Neural cell (in vitro differentiated cells): ENCODE data around the gene ATP6V1F.

ENCODE experiments used
- EP300 ChIP-seq: fragments of 450-650 bp; conservative IDR thresholded peaks from 2 replicates; pipeline ENCODE4 v1.6.1; 2014; ENCODE audit warnings: antibody characterized with exemption, mild to moderate bottlenecking, moderate library complexity; ENCODE audit not compliant: poor library complexity, severe bottlenecking
- EZH2 ChIP-seq: fragments of 200-600, 300-800 bp; shearing (Covaris generic), sonication (generic); IDR thresholded peaks from 2 replicates; pipeline ENCODE4 v1.6.1; 2014; ENCODE audit warnings: antibody characterized with exemption, low read length, borderline replicate concordance, mild to moderate bottlenecking; ENCODE audit not compliant: insufficient read depth, poor library complexity, severe bottlenecking
- POLR2AphosphoS5 ChIP-seq: IDR thresholded peaks from 2 replicates; pipeline ENCODE4 v1.6.1; 2012
- RAD21 ChIP-seq: fragments of 450-650 bp; conservative IDR thresholded peaks from 2 replicates; pipeline ENCODE4 v1.6.1; 2014; ENCODE audit warnings: antibody characterized with exemption, mild to moderate bottlenecking, moderate library complexity
- SMC3 ChIP-seq: fragments of 450-650 bp; conservative IDR thresholded peaks from 2 replicates; pipeline ENCODE4 v1.6.1; 2014; ENCODE audit warnings: antibody characterized with exemption, mild to moderate bottlenecking, moderate library complexity; ENCODE audit not compliant: poor library complexity
- TF ChIP-seq, protein P1 (sequence below): fragments of 450-650 bp; IDR thresholded peaks from 2 replicates; pipeline ENCODE4 v1.5.1; 2014; ENCODE audit warnings: antibody characterized with exemption, mild to moderate bottlenecking, moderate library complexity; ENCODE audit not compliant: poor library complexity, severe bottlenecking
- TF ChIP-seq, protein P2 (sequence below): IDR thresholded peaks from 2 replicates; pipeline ENCODE4 v1.6.1; 2012; ENCODE audit warnings: borderline replicate concordance

DNA sequence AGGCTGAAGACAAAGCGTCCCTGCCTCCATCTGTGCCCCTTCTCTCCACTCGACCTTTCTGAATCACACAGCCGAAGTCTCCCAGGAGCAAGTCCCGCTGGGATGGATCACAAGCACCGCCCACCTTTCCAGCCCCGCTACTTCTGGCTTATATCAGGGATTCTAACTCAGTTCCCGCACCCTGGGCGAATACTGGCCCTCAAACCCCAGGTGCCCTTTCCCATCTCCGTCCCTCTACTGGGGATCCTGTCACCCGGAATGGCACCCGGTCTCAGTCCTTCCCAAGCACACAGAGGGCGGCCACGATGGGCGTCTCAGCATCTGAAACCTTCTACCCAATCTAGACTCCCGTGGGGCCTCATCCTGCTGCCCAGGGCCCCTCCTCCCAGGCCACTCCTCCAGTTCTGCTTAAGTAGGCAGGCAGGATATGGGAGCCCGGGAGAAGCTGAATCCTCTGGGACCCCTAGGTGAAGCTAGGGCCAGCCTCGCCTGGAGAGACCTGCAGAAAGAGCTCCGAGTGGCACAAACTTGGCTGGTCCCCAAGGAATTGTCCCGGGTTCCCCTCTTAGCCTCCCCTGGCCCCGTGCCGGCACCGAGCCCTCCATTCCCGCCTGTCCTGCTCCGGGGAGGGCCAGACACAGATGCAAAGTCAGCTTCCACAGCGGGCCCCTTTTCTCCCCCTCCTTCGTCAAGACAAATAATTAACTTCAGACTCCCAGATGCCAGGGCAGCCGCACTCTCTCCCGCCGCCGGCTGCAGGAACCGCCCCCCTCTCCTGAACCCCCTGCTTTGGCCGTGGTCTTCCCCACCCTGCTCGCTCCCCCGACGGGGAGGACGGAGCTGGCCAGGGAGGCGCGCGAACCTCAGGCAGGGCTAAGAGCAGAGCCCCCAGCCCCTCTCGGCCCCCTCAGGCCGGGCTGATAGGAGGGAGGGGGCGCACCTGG is 47.2 kb downstream of the ATP6V1F start:
- no peak for TF ChIP-seq SMC3
- TF ChIP-seq, protein P1, sequence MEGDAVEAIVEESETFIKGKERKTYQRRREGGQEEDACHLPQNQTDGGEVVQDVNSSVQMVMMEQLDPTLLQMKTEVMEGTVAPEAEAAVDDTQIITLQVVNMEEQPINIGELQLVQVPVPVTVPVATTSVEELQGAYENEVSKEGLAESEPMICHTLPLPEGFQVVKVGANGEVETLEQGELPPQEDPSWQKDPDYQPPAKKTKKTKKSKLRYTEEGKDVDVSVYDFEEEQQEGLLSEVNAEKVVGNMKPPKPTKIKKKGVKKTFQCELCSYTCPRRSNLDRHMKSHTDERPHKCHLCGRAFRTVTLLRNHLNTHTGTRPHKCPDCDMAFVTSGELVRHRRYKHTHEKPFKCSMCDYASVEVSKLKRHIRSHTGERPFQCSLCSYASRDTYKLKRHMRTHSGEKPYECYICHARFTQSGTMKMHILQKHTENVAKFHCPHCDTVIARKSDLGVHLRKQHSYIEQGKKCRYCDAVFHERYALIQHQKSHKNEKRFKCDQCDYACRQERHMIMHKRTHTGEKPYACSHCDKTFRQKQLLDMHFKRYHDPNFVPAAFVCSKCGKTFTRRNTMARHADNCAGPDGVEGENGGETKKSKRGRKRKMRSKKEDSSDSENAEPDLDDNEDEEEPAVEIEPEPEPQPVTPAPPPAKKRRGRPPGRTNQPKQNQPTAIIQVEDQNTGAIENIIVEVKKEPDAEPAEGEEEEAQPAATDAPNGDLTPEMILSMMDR: no peak
- no peak for TF ChIP-seq POLR2AphosphoS5
- TF ChIP-seq, protein P2, sequence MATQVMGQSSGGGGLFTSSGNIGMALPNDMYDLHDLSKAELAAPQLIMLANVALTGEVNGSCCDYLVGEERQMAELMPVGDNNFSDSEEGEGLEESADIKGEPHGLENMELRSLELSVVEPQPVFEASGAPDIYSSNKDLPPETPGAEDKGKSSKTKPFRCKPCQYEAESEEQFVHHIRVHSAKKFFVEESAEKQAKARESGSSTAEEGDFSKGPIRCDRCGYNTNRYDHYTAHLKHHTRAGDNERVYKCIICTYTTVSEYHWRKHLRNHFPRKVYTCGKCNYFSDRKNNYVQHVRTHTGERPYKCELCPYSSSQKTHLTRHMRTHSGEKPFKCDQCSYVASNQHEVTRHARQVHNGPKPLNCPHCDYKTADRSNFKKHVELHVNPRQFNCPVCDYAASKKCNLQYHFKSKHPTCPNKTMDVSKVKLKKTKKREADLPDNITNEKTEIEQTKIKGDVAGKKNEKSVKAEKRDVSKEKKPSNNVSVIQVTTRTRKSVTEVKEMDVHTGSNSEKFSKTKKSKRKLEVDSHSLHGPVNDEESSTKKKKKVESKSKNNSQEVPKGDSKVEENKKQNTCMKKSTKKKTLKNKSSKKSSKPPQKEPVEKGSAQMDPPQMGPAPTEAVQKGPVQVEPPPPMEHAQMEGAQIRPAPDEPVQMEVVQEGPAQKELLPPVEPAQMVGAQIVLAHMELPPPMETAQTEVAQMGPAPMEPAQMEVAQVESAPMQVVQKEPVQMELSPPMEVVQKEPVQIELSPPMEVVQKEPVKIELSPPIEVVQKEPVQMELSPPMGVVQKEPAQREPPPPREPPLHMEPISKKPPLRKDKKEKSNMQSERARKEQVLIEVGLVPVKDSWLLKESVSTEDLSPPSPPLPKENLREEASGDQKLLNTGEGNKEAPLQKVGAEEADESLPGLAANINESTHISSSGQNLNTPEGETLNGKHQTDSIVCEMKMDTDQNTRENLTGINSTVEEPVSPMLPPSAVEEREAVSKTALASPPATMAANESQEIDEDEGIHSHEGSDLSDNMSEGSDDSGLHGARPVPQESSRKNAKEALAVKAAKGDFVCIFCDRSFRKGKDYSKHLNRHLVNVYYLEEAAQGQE: no peak
- no peak for TF ChIP-seq EP300
- TF ChIP-seq EZH2: no peak
- TF ChIP-seq RAD21: no peak
